CD4-positive, alpha-beta T cell treated with Interleukin-15 for 4 hours (primary cell): ENCODE results near the gene PABPC1L.

ENCODE experiments used
- DNase-seq: peaks from one replicate; pipeline ENCODE4 v3.0.0-alpha.2; 2020; ENCODE audit warnings: low spot score

PABPC1L gene

DNA sequence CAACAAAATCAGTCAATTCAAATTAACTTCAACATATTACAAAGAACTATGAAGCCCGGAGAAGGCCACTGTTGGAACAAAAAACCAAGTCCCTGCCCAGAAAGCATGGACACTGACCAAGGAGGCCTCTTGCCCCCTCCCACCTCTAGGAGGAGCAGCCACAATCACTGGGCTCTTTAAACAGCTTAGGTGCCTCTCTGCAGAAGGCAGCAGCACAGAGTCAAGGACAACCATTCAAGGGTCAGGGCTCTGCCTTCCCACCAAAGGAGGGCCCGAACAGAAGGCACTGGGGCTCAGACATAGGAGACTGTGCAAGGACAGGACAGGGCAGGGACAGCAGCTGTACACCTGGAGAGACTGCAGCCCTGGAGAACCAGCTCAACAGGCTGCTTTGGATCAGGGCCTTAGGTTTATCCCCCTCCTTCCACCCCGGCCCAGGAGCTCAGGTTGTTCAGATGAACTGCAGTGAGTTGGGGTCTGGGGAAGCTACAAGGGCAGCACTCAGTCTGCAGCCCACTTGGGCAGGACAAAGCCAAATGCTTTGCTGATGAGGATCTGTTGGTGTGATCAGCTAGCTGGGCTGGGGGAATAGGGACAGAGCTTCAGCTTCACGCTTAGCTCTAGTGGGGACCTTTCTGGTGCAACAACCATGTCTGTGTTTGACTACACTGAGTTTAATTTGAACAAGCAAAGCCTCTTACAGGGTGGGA lies 32.6 kb downstream of the PABPC1L start:
- no peak for DNase-seq

DNA sequence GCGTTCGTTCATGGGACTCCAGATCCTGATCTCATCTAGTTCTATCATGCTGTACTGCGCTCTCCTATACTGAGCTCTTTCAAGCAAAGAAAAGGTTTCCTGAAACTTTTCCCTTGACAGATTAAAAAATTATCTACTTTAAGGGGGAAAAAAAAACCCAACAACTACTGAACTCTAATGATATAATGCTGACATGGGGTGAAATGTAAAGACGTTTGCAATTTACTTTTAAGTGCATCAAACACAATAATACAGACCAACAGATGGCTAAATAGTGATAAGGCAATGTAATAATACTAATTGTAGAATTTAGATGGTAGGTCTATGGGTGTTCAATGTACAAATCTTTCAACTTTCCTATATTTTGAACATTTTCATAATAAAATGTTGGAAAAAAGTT lies 34.0 kb downstream of the PABPC1L start:
- DNase-seq = no peak

DNA sequence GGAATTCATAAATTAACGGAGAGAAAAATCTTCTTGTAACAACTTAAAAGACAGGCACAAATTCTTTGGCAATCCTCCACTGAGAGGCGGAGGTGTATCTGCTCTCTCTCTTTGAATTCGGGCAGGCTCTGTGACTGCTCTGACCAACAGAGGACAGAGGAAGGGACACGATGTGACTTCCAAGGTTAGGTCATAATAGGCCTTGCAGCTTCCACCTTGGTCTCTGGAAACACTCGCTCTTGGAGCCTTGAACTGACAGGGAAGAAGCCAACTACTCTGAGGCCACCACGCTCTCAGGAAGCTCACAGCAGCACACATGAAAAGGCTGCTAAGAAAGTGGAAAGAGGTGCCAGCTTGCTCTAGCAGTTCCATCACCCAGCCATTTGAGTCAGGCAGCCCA lies 35.4 kb downstream of the PABPC1L start:
- no peak for DNase-seq

DNA sequence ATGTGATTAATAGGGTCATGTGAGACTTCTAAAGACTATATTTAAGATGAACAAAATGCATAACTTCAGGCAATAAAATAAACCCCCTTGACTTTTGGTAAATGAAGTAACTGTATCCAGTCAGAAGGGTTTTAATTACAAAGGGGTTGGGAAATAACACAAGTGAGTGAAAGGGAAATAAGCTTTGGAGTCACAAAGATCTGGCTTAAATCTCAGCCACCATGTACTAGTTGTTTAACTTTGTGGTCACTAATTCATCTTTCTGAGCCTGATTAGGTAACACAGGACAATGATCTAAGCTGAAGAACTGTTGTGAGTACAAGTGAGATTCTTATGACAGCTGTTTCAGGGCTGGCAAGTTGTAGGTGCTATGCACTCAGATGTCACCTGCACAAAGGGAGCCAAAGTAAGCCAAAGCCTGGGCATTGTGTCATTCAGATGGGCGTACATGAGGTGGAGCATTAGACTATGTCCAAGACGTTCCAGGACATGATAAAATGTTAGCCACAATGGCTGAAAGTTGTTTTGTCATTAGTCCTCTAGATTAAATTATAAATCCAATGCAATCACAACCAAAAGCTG lies 36.5 kb downstream of the PABPC1L start:
- DNase-seq = no peak

DNA sequence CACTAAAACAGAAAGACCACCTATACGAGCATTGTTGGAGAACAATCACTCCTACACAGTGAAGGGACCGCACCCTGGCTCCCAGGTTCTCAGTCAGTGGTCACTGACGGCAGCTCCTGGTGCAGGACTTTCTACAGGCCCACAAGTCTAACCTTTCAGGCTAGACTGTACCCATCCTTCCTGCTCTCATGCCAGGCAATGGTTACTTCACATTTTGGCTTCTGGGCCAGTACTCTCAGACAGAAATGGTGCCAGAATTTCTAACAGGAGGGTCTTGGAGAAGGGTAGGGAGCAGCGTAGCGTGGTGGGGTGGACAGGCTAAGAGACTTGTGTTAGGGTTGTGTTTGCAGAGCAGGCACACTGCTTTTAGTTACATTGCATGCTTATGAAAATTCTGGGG lies 38.2 kb downstream of the PABPC1L start:
- DNase-seq = no peak

DNA sequence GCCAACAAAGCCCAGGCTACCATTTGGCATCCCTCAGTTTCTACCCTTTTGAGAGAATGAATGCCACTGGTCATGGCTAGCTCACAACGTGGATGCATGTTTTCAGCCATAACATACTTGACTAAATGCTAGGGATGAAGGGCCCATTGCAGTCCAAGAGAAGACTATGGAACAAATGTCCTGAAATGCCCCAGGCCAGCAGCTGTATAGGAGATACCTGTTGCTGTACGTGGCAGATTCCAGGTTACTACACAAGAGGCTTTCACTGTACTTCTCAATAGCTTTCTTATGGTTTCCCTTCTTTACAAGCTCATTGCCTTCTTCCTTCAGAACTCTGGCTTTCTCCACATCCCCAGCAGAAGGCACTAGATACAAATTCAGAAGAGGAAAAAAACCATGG lies 38.7 kb downstream of the PABPC1L start:
- DNase-seq = no peak

DNA sequence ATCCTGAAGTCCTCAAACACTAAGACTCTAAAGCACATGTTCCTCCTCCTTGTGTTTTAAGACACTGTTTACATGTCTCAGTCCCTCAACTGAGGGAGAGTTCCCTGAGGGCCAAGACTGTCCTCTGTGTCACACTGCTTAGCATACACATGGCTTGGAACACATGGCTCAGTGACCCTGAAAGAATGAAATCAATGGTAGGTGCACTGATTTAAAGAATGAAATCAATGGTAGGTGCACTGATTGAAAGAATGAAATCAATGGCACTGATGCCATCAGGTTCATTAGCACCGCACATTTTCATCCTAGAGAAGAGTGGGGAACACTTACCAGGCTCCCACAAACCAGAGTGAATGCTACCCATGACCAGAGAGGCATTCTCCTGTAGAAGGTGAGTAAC lies 40.5 kb downstream of the PABPC1L start:
- DNase-seq = no peak

DNA sequence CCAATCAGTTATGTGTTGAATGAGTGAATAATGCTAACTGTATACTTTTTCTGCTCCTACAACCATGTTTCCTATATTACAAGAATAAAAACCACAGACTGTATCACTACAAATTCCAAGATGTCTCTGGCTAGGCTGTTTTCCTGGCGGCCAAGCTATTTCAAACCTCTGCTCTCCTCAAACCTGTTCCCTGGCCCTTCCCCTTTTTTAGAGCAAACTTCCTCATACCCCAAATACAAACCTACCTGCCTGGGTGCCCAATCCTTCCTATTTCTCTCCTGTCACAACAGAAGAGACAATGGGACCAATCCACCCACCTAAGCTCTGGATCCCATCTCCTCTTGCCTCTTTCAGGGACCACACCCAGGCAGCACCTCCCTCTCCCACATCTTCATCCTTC lies 42.9 kb downstream of the PABPC1L start:
- no peak for DNase-seq

DNA sequence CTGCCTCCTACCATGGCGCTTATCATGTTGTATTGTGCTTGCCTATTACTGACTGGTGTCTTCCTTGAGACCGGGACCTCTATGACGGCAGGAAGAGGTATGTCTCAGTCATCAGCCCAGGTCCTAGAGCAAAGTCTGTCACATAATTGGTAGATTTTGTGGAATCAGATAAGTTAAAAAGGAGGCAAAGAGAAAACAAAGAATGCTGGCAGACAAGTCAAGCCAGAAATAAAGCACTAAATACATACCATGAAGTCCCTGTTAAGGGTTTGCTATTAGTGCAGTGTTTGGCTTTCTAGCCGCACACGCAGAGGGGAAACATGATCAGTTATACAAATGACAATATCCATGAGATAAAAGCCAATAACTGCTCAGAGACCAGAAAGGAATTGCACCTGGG lies 44.4 kb downstream of the PABPC1L start:
- no peak for DNase-seq

DNA sequence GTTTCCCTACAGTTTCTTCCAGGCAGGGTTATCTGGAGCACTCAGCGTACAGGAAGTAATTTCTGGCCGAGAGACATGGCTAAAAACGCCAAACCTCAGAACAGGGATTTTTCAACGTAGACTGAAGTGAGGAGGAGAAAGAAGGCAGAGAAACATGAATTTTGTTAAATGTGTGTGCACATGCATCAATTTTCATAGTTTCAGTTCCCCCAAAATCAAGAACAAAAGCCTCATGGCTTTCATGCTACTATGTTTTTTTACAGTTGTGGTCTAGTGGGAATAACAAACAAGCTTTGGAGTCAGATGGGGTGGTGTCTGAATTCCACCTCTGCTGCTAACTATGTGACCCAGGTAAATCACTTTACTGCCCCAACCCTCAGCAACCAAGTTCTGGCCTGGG lies 45.4 kb downstream of the PABPC1L start:
- DNase-seq = no peak

DNA sequence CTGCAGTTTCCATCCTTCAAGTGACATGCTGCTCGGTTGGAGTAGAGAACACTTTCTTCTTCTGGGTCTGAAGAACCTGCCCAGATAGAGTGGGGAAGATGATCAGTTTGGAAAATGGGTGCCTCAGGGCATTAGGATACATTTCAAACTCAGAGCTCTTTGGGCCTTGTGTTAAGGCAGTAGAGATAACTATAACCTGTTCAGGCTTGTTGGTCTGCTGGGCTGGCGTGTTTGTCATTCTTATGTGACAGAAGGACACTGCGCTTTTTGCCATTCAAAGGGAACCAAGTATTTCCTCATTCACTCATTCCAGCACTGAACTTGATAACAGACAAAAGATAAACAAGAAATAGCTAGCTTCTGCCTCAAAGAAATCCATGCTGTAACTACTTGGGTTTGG lies 46.5 kb downstream of the PABPC1L start:
- DNase-seq = no peak

DNA sequence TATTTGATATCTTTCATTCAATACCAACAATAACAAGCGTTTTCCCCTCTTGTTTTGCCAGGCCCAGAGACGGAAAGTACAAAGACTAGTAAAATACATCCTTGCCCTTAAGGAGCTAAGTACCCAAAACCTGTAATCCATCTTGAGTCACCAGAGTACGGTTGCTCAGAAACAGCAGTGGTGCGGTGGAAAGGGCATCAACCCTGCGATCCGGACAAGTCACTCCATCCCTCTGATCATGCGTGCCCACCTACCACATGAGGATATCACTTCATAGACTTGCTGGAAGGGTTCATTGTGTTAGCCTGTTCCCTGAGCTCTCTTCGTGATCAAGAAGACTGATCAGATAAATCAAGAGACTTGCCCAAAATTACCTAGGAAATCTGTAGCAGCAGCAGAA lies 48.4 kb downstream of the PABPC1L start:
- no peak for DNase-seq

DNA sequence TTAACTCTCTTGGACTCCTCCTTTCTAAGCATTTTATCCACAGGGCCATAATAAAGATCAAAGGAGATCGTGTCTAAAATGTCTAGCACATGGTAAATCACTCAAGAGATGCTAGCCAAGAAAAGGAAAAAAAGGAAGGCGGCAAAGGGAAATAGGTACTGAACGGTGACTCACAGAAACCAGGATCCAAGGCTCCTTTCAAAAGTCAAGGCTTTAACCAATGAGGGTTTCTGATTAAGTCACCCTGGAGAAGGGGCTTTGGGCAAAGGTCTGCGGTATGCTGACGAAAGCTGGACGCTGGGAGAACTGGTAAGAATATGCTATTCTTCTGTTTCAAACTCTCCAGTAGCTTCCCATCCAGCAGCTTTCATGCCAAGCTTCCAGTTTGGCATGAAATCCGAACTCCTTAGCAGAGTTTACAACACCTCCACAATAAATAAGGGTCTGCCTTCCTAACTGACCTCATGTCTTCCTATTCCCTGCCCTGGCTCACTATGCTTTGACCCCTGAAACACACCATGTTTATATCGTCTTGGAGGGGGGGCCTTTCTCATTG lies 49.3 kb downstream of the PABPC1L start:
- no peak for DNase-seq

DNA sequence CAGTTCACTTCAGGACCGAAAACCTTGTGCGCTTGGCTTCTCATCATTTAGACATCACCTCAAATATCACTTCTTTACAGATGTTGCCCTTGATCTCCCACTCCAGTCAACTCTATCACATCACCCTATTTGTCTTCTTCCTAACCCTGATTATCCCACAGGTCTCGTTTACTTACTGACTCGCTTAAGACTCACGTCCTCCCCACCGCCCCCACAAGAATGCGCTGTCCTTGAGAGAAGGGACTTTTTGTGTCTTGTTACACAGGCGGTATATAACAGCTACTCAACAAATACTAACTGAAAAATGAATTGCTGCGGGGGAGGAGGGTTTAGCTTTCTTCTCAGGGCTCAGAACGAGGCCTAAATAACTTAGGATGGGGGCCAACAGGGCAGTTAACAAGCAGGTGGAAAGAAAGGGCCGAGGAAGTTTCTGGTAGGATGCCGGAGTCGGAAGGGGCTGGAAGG lies 49.8 kb downstream of the PABPC1L start:
- DNase-seq = peak; percentile 51

DNA sequence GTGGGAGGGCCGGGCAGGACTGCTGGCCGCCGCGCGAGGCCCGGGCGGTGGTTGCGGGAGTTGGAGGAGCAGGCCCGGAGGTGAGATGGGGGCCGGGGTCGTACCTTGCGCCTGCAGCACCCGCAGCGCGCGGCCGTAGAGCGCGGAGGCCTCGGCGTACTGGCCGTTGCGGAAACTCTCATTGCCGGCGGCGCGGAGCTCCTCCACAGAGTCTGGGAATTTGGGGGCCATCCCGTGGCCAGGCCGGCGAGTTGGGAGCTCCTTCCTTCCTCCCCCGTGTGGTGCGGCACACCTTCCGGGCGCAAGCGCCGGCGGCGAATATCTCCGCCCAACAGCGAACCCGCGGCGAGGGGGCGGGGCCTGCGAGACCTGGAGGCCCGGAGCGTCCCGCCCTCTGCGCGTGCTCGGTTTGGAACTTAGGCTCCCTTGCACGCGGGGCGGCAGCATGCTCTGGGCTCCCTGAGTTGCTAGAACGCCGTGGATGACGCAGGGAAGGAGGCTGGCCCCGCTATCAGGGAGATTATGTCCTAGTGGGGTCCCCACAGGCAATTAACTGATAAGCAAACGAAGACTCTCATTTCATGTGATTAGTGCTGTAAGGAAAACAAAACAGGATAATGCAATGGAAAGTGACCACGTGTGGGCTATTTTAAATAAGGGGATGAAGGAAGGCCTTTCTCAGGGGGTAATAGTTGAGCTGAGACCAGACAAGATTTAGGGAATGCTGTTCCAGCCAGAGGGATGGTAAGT lies 50.4 kb downstream of the PABPC1L start, which contains the start of gene TOMM34:
TOMM34 (minus strand) TSS at position 295 of the 750 bp plus-strand sequence; CDS start at position 231, 64 bp downstream.
- peak; percentile 91 for DNase-seq

DNA sequence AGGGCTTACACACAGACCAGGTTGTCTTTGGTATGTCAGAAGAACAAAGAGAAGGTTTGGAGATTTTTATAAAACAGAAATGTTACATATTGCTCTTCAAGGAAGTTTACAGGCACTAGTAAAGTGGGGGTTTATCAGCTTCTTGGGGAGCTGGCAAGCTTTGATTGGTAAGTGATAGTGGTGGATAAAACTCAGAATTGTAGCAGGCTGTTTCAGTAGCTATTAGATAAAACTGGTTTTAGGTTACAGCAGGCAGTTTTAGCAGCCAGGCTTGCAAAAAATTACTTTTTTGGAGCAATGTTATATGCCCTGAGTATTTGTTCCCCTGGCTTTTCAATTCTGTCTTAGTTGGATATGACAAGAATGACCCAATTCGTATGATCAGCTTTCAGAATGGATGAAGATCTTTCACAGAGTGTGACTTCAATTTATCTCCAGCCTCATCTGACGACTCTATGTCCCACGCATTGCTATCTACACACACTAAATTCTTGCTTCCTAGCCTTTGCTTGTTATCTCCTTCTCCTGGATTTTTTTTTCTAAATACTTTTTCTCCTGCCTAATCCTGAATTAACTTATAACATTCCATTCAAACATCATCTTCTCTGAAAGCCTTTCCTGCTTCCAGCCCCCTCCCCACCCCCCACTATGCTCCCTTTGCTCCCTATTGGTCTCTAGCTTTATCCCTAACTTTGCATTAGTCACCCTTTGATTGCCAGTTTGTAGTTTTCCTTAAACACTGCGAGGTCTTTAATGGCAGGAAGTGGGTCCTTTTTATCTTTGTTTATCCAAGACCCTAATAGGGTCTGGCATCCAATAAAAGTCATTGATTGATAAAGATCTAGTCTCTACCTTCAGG lies 51.4 kb downstream of the PABPC1L start:
- no peak for DNase-seq

DNA sequence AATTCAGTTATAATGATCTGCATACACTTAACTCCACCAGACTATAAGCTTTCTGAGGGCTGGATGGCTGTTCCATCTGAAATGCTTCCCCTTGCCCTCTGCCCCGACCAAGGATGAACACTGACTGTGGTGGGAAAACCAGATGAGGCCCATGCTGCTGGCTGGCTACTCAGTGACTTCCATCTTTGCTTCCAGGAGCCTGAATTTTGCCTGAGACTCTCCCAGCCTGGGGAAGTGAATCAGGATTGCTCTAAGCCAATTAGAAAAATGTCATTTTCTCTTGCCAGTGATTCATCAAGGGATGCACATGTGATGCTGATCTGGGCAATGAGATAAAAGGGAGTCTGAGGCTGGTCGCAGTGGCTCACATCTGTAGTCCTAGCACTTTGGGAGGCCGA lies 52.0 kb downstream of the PABPC1L start:
- DNase-seq = no peak

DNA sequence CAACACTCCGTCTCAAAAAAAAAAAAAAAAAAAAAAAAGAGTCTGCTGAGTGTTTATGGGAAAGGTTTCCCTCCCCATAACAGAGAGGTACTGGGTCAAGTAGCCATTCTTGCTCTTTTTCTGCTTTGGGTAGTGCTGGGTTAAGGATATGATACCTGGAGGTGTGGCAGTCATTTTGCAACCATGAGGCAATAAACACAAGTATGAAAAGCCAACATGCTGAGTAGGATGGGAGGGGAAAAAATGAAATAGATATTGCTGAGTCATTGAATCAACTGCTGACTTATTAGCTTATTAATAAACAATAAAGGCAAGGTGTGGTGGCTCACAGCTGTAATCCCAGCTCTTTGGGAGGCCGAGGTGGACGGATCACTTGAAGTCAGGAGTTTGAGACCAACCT lies 52.6 kb downstream of the PABPC1L start:
- no peak for DNase-seq

DNA sequence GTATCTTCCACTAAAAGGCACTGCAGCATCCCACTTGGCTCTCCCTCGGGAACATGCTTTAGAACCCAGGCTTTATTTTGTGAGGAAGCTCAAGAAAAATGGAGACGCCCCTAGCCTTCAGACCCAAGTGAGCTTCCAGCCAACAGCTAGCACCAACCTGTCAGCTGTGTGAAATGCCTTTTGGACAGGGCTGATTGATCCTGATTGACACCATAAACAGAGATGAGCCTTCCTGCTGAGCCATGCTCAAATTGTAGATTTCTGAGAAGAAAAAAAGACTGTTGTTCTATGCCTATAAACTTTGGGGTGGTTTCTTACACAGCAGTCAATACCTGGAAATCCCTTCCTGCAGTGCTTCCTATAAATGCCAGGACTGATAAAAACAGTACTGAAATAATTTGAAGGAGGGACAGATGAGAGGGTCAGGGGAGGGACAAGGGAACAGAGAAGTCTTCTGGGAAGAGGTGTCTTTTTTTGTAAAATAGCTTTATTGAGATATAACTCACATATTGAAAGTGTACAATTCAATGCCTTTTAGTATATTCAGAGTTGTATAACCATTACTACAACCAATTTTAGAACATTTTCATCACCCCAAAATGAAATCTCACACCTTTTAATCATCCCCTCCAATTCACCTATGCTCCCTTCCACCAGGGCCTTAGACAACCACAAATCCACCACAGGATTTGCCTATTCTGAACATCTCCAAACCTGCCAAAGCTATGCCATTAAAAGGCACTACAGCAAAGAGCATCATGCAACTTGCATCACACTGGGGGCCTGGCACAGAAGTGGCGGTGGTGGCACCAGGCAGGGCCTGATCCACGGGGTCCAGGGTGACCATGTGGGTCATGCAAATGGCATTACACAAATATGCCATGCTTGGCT lies 53.7 kb downstream of the PABPC1L start:
- DNase-seq = no peak

DNA sequence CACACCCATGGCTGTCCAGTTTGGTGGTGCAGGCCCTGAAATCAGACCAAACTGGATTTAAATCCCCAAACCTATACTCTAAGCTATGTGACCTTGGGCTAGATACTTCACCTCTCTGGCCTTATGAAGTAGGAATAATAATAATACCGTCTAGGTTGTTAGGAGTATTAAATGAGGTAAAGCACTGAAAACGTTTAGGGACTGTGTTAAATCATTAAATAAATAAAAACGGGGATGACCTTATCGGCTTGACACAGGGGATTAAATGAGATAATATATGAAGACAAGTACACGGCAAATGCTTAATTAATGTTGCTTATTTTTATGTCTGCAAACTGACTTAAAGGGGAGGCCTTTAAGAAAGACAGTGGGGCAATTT lies 55.8 kb downstream of the PABPC1L start:
- no peak for DNase-seq
